ENCODE measurements around the gene OR4C5. TPM values are rescaled to one million over a fixed set of nuclear protein-coding genes. Genes with fewer than 3 reads are reported as not detected.

OR4C5 gene
- total RNA-seq, result not detected in 2 replicates

DNA sequence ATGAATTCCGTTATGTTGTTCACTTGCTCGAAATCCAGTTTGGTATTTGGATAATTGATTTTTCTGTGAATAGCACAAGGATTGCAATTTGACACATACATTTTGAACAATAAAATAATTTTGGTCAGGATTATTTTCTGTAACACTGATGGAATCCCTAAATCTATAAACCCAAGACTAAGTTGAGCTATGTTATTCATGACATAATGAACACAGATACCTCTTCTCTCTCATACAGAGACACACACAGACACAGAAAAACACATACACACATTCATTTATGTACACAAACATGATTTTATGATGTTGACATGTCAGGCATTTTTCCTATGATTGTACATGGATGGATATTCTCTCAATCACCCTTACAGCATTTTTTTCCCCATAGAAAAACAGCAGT lies at the start of gene OR4C5:
Gene OR4C5 (minus strand): TSS at position 101 of the 400 bp plus-strand sequence. CDS start 0 bp downstream, at position 101.

DNA sequence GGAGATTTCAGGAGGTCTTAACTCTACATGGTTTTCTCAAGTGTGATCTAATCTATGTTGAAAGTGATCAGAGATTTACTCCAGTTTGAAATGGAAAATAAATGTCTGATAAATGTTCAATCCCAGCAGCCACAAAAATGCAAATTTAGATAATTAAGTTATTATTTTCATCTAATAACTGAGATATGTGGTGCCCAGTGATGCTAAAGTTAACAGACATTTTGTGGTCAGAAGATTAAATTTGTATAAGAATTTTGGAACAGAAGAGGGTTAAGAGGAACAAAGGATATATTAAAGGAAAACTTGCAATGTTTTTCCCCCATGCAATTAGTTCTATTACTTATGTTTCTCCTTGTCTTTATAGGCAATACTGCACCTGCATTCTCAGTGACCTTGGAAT lies 41.6 kb downstream of the OR4C5 start, which contains the start of gene OR4C3:
Gene OR4C3 (plus strand): TSS at position 301 of the 400 bp plus-strand sequence. CDS start 102 bp downstream, outside the sequence.

Other genes with a start within 250 kb of the OR4C5 start
- gene OR4B1, start 149.7 kb downstream of the OR4C5 start, total RNA-seq, result not detected in 2 replicates
- not detected in 2 replicates for gene OR4X2, start 121.4 kb downstream of the OR4C5 start, total RNA-seq
- not detected in 2 replicates for gene OR4X1, start 102.6 kb downstream of the OR4C5 start, total RNA-seq
- gene OR4S1, start 60.2 kb downstream of the OR4C5 start, total RNA-seq, result not detected in 2 replicates
- gene OR4C3, start 41.5 kb downstream of the OR4C5 start, total RNA-seq, result not detected in 2 replicates
- not detected in 2 replicates for gene OR4A47, start 122.3 kb upstream of the OR4C5 start, total RNA-seq